Epithelial cell of proximal tubule (primary cell): ENCODE data around the gene PIAS2. TPM values are rescaled to one million over a fixed set of nuclear protein-coding genes. Genes with fewer than 3 reads are reported as not detected.
"Not testable (repeated sequence)": the region's sequence is repeated elsewhere in the genome, so short reads cannot be mapped to it uniquely, and the experiment has no call there.

ENCODE experiments used
- DNase-seq: peaks from one replicate; pipeline ENCODE4 v3.0.0-alpha.2; 2011; ENCODE audit warnings: low read depth
- H3K4me3 ChIP-seq: 2 replicates; pipeline ENCODE4 v1.5.1; 2011; ENCODE audit warnings: low read depth, mild to moderate bottlenecking, low read length
- CTCF ChIP-seq: conservative IDR thresholded peaks from 2 replicates; pipeline ENCODE4 v1.5.1; 2012; ENCODE audit warnings: low read depth, mild to moderate bottlenecking, low read length
- total RNA-seq: library from RNA; depleted of rRNA; stranded (reverse); fragments of >200 nt; gene quantifications from 2 replicates; pipeline ENCODE4 v1.2.3, GENCODE V29; 2015

Gene PIAS2
- total RNA-seq, 1 donor from 2014 or later = 16.8 TPM

GRCh38 chr18:46883180-46883579 is 34.1 kb downstream of the PIAS2 start:
- H3K4me3 ChIP-seq = no peak overlapping the region
- no peak for TF ChIP-seq CTCF
- DNase-seq = no peak

- DNase-seq = no peak
- no peak overlapping the region for H3K4me3 ChIP-seq
- TF ChIP-seq CTCF = no peak
Observed at GRCh38 chr18:46877329-46877987, 39.8 kb downstream of the PIAS2 start.

- no peak for DNase-seq
- no peak overlapping the region for H3K4me3 ChIP-seq
- no peak for TF ChIP-seq CTCF
Observed at GRCh38 chr18:46868169-46868921, 49.0 kb downstream of the PIAS2 start.

GRCh38 chr18:46867367-46868143 is 49.8 kb downstream of the PIAS2 start:
- H3K4me3 ChIP-seq = no peak overlapping the region
- no peak for TF ChIP-seq CTCF
- DNase-seq = no peak

GRCh38 chr18:46866523-46866922 is 50.8 kb downstream of the PIAS2 start:
- TF ChIP-seq CTCF = no peak
- DNase-seq = no peak

GRCh38 chr18:46865245-46865644 is 52.1 kb downstream of the PIAS2 start:
- H3K4me3 ChIP-seq, DNase-seq: not testable (repeated sequence)

More at GRCh38 chr18:46866523-46866922, 50.8 kb downstream of the PIAS2 start:
- no peak overlapping the region for H3K4me3 ChIP-seq

GRCh38 chr18:46859855-46860254 is 57.5 kb downstream of the PIAS2 start:
- no peak overlapping the region for H3K4me3 ChIP-seq

More at GRCh38 chr18:46859855-46860254, 57.5 kb downstream of the PIAS2 start:
- DNase-seq = no peak
- TF ChIP-seq CTCF = no peak
